ENCODE measurements around the gene NELL2. TPM values are rescaled to one million over a fixed set of nuclear protein-coding genes. Genes with fewer than 3 reads are reported as not detected.
"Not testable (repeated sequence)": the region's sequence is repeated elsewhere in the genome, so short reads cannot be mapped to it uniquely, and the experiment has no call there.

NELL2 gene
- total RNA-seq, 2 donors from 2014 or later = 2.9 to 6.1 TPM

DNA sequence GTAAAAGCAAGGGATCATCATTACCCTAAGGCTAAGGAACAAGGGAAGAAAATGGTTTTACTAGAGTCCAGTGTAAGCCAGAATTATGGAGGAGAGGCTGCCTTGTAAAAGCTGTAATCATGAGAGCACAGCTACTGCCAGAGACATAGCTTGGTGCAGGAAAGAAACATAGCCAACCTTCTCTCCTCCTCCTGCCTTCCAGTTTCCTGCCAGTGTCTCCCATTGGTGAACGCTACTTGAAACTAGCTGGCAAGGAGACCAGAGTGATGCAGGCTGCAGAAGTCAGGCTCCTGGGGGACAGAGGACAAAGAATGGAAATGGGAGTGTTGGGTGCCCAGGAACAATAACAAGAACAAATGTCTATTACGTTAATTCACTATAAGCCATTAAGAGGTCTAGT is 158.5 kb downstream of the NELL2 start:
- intact Hi-C loops (cut with DNase I, micrococcal nuclease) = no loop called here
- DNase-seq (no peak), ATAC-seq (no peak)

DNA sequence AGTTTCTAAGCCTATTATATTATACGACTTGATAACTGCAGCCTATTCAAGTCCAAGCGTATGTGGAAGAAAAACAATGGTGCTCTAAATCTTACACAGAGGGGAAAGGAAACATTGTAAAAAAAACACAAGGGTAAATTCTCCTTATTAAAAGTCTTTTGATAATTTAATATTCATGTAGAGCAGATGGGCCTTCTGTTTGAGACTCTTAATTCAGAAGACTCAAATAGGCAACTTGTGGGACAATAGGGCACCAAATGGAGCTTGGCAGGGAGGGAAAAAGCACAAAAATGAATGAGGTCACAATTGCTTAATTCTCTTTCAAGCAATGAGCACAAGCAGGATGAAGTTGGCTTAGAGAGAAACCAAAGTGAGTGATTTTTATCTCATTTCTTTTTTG is 159.4 kb downstream of the NELL2 start:
- intact Hi-C loops (cut with DNase I, micrococcal nuclease) = no loop called here
- no peak for ATAC-seq

GRCh38 chr12:44711736-44712135 is 164.4 kb downstream of the NELL2 start:
- ATAC-seq = no peak
- DNase-seq = no peak
- intact Hi-C loops (cut with DNase I, micrococcal nuclease) = no loop called here

More for the DNA sequence above, 159.4 kb downstream of the NELL2 start:
- DNase-seq = no peak

GRCh38 chr12:44709166-44709565 is 166.9 kb downstream of the NELL2 start:
- intact Hi-C loops (cut with DNase I, micrococcal nuclease) = no loop called here
- DNase-seq (no peak), ATAC-seq (no peak)

DNA sequence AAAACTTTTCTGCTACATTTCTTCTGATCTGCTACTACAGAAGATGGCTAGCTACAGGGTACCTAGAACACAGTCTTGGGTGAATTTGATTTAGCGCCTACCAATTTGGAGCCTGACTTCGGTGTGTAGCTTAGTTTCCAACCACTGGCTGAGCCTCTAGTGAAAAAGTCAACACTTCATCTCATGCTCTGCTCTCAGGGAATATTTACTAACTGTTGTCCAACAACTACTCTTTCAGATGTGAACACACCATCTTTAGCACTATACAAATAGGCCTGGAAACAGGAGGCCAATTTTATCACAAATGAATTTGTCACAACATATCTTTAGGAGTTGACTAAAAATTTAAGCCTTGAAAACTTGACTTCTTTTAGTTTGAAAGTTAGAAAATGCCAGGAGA is 167.9 kb downstream of the NELL2 start:
- intact Hi-C loops (cut with DNase I, micrococcal nuclease) = no loop called here
- DNase-seq = no peak
- no peak for ATAC-seq

GRCh38 chr12:44703182-44703910 is 172.8 kb downstream of the NELL2 start:
- intact Hi-C loops (cut with DNase I, micrococcal nuclease) = no loop called here
- DNase-seq (no peak), ATAC-seq (no peak)

GRCh38 chr12:44697511-44697910 is 178.6 kb downstream of the NELL2 start:
- intact Hi-C loops (cut with DNase I, micrococcal nuclease) = no loop called here
- ATAC-seq (no peak), DNase-seq (no peak)

DNA sequence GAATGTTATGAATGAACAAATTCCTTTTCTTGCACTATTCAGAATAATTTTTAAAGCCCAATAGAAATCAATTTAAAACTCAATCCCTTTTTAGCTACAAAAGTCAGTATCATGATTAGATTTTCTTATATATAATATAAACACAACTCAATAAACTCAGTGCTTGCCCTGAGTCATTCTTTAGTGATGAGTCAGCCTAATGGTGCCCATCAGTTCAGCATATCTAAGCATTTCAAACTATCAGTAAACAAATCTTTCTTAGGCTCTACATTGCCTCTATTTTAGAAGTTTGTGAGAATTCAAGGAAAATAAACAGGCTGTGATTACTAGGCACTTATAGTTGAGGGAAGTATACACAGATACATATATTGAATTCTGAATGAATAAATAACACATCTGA is 179.6 kb downstream of the NELL2 start:
- no peak for ATAC-seq
- no peak for DNase-seq
- intact Hi-C loops (cut with DNase I, micrococcal nuclease) = no loop called here

GRCh38 chr12:44694017-44694416 is 182.1 kb downstream of the NELL2 start:
- intact Hi-C loops (cut with DNase I, micrococcal nuclease) = no loop called here
- ATAC-seq = no peak
- no peak for DNase-seq

GRCh38 chr12:44689587-44689986 is 186.5 kb downstream of the NELL2 start:
- intact Hi-C loops (cut with DNase I, micrococcal nuclease) = no loop called here
- no peak for ATAC-seq

GRCh38 chr12:44686821-44687432 is 189.2 kb downstream of the NELL2 start:
- intact Hi-C loops (cut with DNase I, micrococcal nuclease); ATAC-seq; DNase-seq: not testable (repeated sequence)

More at GRCh38 chr12:44689587-44689986, 186.5 kb downstream of the NELL2 start:
- no peak for DNase-seq

- DNase-seq = no peak
- no peak for ATAC-seq
- intact Hi-C loops (cut with DNase I, micrococcal nuclease) = no loop called here
Measured at GRCh38 chr12:44677724-44678123, 198.4 kb downstream of the NELL2 start.

DNA sequence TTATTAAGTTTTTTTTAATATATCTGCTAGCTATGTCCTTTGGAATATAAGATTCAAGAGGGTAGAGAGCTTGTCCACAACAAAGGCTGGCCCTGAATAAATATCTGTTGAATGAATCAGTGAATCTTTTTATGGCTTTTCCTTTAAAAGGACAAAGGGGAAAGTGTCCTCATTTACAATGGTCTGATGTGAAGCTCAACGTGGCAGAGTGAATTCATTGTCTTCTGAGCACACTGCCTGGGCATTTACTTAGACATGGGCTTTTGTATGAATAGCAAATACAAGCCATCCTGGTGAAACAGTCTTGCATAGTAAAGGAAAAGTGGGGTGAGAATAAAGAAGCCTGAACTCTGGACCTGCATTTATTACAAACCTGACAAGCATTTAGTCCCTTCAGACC is 201.2 kb downstream of the NELL2 start:
- intact Hi-C loops (cut with DNase I, micrococcal nuclease) = no loop called here
- no peak for DNase-seq
- ATAC-seq = no peak

DNA sequence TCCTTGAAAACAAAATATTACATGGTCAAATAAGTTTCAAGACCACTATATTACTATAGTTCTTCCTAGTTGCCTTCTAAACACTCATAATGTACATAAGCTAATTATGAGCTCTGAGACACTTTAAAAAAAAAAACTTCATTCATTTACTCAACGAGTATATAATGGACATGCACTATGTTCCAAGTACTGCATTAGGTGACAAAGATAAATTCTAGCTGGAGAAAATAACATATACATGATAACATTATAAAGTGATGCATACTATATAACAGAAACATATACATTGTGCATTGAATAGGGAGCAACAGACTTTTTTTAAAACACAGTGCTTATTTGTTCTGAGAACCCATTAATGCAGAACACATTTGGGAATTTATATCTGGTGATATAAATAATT is 202.3 kb downstream of the NELL2 start:
- ATAC-seq (no peak), DNase-seq (no peak)
- intact Hi-C loops (cut with DNase I, micrococcal nuclease) = no loop called here

- ATAC-seq (no peak), DNase-seq (no peak)
- intact Hi-C loops (cut with DNase I, micrococcal nuclease) = no loop called here
Measured at GRCh38 chr12:44672042-44672441, 204.1 kb downstream of the NELL2 start.

DNA sequence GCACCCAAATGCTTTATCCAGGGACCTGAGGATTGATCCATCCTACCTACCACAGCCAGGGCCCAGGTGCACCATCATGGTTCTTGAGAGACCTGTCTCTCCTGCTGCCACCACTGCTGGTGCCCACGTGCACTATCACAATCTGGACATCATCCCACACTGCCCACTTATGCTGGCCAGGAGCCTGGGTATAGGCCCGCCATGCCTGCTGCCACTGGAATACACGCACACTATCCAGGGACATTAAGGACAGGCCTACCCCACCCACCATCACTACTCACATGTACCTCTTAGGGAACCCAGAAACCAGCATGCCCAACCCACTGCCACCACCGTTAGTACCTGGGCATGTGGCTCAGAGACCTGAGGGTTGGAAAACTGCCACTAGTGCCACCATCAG is 207.7 kb downstream of the NELL2 start:
- intact Hi-C loops (cut with DNase I, micrococcal nuclease) = no loop called here
- DNase-seq = no peak
- no peak for ATAC-seq

DNA sequence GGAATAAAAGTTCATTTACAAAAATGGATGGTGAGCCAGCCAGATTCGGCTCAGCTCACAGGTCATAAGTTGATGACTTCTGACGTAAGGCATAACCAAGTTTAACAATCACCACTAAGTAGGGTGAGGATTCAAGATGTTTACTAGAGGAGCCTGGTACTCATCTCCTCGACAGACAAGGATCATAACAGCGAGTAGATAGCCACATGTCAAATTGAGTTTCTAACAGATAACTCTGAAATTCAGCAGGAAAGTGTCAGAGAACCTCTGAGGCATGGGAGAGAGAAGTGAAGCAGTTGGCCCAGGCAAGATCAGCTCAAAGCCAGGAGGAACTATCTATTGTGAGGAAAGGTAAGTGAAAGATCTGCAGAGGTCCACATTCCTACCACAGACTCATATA is 208.7 kb downstream of the NELL2 start:
- intact Hi-C loops (cut with DNase I, micrococcal nuclease) = no loop called here
- no peak for ATAC-seq
- no peak for DNase-seq

- ATAC-seq = no peak
- DNase-seq = no peak
- intact Hi-C loops (cut with DNase I, micrococcal nuclease) = no loop called here
Measured at GRCh38 chr12:44663291-44663690, 212.8 kb downstream of the NELL2 start.

DNA sequence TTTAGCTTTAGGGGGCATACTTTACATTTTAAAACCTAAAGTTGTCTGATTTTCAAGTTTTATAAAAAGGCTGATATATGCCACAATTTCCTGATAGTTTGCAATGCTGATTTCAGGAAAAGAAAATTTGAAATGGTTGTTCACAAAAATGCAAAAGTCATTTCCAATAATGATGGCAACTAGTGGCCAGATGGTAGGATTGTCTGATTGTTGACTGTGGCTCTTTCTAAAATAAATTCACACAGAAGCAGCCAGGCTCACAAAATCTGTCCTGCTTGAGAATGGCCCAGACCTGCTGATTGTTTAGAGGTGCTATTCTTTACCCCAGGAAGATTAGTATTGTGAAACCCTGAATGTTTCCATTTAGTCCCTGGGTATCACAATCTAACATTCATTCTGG is 220.3 kb downstream of the NELL2 start:
- intact Hi-C loops (cut with DNase I, micrococcal nuclease) = no loop called here
- DNase-seq = no peak
- no peak for ATAC-seq

DNA sequence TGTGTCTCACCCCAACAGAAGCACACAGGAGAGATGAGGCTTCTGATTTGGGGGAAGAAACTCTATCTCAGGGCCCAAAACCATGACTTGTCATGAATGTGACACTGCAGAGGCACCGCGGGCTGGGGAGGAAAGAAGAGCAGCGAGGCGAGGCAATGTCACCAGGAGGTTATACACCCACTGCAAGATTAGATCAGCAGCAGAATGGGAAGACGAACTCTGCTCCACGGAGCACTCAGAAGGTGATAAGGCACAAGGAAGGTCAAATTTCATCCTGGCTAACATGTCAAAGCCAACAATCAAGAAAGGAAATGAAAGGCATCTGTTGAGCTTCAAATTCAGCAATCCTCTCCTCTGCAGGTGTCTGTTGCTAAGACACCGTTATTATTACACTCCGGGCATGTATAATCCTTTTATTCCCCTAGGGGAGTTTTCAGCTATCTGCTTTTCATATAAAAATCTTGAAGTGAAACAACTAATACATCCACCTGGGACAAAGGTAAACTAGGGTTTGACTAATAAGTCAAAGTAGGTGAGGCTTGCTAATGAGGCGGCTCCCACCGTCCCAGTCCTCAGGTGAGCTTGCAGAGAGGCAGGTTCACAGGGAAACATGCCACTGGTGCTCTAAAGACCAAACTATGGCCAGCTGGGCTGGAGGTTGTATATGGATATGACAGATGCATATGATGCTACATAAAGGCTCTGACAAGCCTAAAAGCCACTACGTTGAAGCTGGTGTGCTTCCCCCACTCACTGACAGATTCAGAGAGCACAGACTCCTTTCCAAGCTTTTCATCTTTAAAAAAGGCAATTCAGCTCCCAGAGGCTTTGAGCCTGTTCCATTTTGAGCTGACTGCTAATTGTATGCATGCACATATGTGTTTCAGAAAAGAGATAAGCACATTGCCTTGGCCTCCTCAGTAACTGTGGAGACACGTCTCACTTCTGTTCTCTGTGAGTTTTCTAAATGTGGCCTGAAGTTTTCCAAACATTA is 221.2 kb downstream of the NELL2 start:
- DNase-seq (no peak), ATAC-seq (no peak)
- intact Hi-C loops (cut with DNase I, micrococcal nuclease) = no loop called here
